DMS153 (cell line): ENCODE results near the gene VPS41.
A peak's percentile ranks its signal among the peaks of the same experiment; 100 is the strongest.

Experiments used
- DNase-seq: peaks from one replicate; lab custom pipeline; 2025; lab: John Stamatoyannopoulos, UW

VPS41 gene

DNA sequence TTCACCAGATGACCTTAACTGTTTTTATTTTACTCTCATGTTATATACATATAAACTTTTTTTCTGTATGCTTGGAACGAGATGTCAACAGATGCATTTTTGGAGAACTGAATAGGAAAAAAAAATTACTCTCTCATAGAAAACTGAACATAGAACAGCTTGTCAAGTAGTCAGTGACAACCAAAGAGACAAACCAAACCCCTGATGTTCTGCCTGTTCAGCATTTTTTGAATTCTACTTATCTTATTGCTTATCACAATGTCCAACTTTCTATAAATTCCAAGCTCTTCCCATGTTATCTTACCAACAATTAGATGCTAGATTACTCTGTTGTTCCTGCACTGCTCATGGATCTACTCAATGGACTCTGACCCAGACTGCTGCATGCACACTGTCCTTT is 95.2 kb downstream of the VPS41 start:
- no peak for DNase-seq

DNA sequence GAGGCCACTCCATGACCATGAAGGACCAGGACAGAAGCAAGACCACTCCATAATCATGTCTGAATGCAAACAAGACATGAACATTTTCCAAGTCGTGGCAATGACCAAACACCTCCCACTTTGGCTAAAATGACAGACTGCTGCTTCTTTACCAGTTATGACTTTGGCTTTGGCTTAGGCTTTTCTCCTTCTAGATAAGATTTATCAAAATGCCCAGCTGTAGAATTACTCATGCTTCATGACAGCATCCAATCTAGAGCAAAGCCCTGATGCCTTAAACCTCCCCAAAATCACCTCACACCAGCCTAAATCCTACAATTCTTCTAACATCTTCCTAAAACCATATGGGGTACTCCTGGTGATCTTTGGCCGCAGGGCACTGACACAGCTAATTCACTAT is 102.1 kb downstream of the VPS41 start:
- no peak for DNase-seq

DNA sequence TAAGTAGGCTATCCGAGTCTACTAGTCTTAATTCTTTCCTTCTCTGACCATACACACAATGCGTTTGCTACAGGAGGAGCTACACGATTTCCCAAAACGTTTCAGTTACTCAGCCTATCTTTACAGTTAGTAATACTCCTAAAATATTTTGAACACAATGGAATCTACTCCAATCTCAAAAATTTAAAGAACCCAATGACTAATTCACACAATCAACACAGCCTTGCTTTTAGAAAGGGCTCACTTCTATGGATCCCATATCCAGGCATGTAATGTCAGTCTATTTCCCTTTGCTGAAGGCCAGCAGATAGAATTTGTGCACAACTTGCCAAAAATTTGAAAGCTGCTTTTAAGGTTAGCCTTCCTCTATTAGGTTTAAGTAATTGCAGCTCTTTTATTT is 107.2 kb downstream of the VPS41 start:
- no peak for DNase-seq

DNA sequence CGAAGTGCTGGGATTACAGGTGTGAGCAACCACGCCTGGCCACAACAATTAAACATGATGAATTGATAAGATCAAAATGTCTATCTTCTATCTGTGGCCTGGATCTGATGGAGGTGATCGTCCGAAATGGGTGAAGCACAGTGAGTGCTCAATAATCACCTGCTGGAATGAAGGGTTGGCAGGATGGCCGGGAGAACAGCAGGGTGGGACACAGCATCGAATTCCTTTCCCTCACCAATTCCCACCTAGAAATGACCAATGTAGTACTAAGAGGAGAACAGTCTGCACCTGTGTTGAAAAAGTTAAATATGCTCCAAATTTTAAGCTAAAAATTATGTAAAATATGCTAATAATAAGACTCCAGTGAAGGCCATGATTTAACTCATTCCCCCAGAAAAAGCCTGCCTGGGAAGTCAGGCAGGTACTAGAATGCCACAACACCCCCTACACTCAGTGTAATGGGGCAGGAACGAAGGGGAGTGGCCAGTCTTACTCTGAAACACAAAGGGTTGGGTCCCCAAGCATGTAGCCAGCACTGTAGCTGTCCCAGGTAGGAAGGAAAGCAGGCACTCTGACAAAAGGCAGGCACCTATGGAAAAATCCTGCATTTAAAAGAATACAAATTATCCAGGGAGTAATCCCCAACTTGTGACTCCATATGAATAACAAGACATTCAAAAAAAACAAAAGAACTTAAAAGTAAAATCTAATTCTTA is 110.3 kb downstream of the VPS41 start:
- DNase-seq: no peak

DNA sequence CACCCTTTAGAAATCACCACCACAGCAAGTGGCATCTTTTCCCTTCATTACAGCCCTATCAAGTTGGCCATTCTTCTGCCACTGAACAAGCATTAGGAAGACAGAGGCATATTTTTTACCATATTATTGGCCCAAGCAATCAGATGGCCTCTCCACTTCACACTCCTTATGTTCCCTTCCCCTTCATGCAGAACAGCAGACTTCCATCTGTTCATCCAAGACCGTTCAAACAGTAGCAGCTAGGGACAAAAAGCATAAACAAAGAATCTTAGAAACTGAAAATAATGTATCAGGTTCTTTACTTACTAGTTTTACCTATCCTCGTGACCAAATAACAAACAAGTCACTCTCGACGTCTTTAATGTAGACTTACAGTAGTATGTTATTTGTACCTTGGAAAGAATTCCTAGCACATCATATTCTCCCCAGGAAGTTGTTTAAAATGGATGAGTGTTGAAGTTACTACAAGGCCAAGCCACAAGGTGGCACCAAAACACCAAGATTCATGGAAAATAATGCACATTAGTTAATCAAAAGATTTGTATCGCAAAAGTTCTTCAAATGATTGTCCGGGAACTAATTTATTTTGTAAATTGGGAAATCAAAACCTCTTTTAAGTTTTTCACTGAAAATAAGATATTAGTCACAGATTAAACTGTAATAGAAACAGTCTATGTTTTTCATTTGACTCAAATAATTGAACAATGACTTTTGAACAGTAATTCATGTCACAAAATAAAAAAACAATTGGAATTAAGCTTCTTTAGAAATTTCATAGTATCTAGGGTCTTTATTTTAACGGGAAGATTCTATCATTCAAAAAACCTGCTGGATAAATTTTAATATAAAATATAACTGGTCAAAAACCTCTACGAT is 112.1 kb downstream of the VPS41 start:
- DNase-seq: peak; percentile 65

DNA sequence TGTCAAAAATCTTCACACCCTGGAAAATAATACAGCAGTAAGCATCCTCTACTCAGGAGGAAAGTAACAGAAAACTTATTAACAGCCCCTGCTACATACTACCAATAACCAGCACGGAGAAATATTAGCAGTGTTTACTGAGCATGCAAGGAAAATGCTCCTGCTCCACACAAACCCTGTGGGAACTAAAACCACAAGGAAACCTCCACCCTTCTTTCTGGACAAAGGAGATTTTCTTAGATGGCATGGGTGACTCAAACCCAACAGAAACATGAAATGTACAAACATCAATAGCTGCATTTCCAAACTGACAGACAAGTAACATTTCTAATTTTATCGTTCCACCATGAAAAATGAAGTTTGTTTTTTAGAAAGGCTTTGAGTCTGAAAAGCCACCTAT is 113.4 kb downstream of the VPS41 start:
- DNase-seq: no peak

DNA sequence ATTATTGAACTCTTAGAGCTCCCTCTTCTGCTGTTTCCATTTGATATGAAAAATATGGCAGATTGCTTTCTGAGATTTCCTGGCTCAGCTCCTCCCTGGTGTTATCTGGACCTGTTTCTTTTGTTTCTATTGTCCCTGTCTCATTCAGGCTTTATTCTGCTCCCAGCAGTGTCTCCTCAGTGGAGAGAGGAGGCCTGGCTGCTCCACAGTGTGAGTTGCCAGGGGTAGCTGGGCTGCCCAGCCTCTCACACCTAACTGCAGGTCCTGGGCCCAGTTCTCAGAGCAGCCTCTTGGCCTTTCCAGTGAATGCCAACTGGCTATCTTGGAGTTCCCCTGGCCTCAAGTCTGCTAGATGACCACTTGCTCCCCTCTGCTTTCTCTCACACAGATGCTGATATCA is 127.0 kb downstream of the VPS41 start:
- DNase-seq: no peak

DNA sequence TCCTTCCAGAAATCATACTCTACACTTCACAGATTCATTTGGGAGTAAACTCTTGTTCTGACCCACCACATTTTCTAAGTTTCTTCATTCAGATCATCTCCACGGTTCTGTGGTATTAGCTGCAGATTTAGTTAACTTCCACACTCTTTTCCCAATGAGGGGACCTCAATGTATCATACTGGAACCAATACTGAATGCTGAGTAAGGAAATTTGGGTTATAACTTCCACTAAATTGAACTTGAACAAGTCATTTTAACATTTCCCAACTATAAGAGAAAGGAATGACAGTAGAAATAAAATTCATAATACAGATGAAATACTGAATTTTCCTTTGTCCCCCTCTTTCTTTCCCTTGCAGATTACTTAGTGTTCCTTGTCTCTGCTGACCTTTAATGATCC is 131.4 kb downstream of the VPS41 start:
- DNase-seq: no peak

DNA sequence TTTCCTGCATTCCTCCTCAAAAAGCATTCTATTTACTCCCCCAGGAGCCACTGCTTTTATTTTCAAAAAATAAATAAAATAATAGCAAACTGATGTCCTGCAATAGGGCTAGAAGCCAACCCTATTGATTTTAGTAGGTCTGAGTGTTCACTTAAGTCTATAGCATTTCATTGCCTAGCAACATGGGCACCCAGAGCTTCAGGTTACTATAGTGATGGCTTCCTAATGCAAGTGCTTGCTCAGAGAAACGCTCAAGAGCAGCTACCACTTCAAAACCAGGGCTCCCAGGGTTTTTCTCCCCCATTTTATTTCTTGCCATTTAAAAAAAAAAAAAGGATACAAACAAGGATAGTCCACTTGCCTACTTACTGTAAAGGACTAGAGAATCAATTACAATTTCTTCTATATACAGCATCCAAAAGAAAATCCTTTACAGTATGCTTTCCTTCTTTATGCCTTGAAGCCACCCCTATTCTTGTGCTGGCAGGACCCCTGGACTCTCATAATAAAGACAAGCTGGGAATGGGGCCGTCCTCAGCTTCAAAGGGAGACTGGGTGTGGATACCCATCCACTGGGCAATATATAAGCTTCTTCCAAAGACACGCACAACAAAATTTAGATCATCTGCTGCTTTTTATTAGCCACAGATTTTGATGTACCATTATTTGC is 133.3 kb downstream of the VPS41 start:
- DNase-seq: peak; percentile 92

DNA sequence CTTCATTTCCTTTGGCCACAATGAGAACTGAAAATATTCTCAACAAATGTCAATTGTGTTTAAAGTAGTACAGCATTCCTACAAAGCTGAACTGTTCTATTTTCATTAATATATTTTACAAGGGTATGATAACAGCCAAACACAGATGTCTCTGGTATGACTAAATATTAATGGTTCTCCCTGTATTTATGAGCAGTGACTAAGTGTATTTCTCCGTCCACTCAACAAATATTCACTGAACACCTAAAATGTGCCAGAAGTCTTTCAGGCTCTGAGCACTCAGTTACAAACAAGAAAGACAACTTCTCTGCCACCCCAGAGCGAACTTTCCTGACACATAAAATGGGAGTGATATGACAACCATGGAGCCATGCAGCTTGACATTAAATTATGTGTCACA is 135.6 kb downstream of the VPS41 start:
- DNase-seq: no peak

DNA sequence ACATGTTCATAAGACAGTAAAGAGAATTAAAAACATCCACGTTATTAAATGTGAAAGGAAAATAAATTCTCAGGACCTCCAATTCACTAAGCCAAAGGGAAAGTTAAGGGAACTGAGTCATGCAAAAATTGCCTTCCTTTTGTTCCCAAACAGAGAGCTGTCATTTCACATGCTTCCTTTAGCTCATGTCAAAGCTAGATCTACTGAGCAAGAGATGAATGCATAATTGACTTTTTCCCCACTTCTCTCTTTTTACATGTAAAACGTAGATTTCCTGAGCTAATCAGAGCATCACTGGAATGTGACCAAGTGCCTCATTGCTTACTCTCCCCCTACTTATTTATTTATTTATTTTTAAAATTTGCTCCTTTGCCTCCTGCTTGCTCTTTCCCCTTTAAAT is 148.8 kb downstream of the VPS41 start:
- DNase-seq: no peak

DNA sequence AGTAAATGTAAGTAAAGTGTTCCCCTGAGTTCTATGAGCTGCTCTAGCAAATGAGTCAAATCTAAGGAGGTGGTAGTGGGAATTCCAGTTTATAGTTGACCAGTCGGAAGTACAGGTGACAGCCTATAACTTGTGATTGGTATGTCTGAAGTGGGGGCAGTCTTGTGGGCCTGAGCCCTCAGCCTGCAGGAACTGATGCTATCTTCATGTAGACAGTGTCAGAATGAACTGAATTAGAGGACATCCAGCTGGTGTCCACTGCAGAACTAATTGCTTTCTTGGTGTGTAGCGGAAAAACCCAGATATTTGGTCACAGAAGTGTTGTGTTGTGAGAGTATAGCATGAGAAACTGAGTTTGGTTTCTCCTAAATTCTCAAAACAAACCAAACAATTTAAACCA is 150.0 kb downstream of the VPS41 start:
- DNase-seq: no peak

DNA sequence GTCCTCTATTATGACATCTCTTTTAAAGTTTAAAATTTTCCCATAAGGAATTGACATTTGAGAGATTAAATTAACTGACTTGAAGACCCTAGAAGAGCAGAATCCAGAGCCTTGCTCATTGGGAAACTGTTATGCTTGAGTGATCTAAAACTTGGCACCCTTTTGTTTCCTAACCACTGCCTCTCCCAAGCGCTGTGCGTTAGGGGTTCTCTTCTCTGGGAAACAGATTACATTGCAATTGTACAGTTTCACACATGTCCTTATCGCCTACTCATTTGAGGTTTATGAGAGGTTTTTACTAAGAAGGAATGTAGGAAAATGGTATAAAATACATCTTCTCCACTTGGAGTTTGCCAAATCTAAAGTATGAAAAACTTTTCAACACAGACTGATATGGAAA is 151.1 kb downstream of the VPS41 start:
- DNase-seq: no peak

DNA sequence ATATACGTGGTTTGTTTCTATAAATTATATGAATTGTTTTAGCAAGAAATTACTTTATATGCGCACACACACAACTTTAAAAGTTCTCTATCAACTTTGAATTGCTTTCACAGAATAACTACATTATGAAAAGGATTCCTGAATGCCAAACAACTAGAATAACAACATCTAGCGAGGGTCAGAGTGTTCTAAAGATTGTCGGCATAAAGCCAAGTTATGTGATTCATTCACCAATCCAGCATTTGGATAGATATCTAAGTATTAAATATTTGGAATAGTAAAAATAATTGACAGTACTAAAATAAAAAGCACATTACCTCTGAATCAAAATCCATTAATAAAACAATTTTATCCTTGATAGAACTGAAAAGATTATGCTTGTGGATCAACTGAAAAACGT is 152.5 kb downstream of the VPS41 start:
- DNase-seq: no peak

DNA sequence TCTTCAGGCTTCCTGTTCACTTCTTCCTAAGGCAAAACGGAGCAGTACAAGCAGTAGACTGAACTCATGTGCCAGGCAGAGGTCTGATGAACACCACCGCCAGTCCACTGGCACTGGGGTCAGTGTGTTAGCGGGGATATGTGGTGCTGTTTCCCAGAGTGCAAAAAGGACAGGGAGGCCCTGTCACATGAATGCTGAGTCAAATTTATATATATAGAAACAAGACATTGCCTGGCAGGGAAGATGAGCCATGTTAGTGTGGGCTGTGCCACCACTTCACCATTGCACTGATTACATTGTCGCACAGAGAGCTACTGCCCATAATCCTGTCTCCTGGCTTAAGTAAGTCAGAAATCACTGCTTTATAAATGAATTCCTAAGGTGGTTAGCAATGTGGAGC is 155.6 kb downstream of the VPS41 start:
- no peak for DNase-seq

DNA sequence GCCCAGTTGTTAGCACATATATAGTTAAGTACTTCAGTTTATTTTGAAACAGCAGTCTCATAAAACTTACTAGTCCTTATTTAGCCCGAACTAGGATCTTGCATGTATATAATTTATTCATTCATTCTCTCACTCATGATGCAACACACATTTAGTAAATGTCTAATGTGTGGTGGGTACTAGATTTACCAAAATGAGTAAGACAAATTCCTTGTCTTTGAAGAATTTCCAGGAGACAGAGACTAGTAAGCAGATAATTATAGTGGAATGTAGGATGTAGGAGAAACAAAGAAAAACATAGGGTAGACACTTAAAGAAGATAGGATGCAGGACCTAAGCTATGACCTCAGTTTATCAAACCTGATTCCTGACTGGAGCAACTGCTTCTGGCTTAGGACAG is 157.6 kb downstream of the VPS41 start:
- DNase-seq: no peak

DNA sequence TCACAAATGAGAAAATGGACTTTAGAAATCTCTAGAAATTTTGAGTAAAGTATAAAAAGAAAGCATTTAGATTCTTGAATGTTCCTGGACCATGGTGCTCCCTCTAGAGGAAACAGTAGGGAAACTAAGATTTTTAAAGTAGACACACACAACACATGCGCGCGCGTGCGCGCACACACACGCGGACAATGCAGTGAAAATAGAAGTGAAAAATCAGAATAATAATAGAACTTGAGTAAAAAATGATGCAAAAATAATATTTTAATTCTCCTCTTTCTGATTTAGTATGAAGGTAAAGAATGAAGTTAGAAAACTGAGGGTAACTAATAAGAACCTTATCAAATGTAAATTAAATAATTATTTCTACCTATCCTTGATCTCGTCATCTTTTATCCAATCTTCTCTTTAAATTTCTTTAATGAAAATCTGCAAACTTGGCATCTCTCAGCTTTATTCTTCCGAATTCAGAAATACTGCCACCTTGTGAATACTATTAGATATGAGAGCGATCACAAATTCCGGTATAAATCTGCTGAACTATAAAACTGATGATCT is 160.9 kb downstream of the VPS41 start:
- no peak for DNase-seq

DNA sequence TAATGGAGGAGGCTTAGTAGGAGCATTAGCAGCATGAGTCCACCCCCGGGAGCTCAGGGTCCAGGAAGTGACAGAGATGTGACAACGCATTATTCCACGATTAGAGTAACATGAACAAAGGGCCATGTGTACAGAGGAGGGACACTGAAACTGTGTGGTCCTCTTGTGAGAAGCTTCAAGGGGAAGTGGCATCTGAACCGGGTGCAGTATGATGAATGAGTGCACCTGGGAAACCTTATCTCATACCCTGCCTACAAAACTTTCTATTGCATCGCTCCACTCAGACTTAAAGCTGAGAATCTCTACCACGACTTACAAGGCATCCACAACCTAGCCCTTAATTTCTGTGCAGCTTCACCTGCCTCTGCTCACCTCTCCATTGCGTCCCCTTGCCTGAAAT is 162.6 kb downstream of the VPS41 start:
- DNase-seq: no peak

DNA sequence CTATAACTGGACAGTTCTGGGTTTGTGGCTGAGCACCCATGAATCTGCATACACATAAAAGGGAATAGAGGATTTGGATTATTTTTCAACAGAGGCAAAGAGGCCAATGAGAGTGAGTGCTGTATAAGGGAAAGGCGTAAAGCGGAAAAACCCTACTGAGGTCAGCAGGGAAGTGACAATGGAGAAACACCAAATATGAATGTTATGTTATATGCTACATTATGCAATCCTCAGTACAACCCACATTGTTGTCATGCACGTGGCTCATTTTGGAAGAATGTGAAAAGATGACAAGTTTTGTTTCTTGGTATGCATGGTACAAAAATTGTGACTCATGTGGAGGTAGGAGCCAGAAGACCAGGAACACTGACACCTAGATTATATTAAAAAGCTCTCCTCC is 164.2 kb downstream of the VPS41 start:
- no peak for DNase-seq

DNA sequence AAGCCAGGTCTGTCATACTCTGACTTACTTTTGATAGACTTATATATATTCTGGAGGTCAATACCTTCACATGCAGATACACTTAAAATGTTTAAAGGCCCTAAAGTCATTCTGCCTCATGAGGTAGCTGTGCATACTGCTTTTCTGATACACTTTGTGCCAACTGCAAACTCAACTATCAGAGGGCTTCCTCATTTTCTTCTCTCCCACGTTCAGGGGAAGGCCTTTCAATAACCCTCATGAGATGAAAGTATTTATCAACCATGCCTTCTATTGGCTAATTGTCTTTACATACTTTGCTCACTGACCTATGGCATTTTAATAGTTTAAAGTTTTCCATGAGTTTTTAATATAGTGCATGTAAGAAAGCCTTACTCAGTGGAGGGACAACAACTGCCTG is 165.1 kb downstream of the VPS41 start:
- no peak for DNase-seq

DNA sequence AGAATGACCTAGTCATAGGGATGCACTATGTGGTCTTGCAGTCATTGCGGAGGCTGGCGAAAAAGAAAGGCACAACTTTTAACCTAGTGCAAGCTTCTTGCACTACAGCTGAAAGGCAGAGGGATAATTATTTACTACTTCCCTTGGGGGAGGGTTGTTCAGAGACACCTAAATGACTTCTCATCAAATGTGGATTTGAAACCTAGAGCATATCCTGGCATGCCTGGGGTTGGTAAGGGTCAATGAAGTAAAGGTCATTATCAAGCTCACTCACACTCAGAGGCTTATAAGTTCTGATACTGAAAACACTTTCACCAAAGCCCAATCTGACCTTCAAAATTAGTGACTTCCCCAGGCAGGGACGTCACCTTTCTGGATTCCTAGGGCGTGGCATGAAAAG is 168.9 kb downstream of the VPS41 start:
- no peak for DNase-seq

DNA sequence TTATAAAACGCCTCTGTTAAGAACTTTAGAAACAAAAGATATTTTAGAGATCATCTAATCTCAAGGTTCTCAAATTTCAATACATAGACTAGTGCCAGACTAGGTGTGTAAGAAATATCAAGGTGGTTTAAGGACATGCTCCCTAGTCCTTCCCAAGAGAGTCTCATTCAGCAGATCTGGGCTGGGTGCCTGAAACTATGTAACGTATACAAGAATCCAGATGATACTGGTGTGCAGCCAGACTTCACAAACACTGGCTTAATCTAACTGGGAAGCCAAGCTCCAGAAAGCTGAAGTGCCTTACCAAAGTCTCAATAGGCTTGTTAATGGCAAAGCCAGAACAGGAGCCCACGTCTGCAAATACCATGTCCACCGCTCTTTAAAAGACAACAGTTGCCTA is 172.9 kb downstream of the VPS41 start:
- DNase-seq: no peak

DNA sequence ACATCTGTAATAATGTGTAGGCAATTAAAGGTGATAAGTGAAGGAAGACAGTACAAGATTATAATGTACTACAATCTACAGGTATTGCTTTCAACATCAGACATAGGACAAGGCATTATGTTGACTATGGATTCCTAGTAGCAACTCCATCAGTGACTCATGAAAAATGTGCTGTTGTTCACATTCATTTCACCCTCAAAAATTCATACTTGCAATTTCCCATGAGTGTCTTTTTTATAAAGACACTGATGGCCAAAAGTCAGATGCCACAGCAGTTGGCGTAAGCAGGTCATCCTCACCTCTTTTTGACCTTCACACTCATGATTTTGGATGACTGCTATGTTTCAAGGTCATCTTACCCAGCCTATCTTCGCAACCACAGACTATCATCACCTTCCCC is 177.8 kb downstream of the VPS41 start:
- DNase-seq: no peak
